GM12878 (cell line): ENCODE data around the gene ZNF513.

Experiments
- BCL11A ChIP-seq: IDR thresholded peaks from 2 replicates; pipeline ENCODE4 v1.6.1; 2011; ENCODE audit warnings: low read depth, low read length
- CTCF ChIP-seq, 3 experiments: IDR thresholded peaks in 2 of 3; conservative IDR thresholded peaks in 1 of 3; 2 replicates each; pipeline ENCODE4 v1.5.1; 2011; ENCODE audit warnings: low read depth in 3 of 3, low read length in 3 of 3, mild to moderate bottlenecking in 3 of 3, control low read depth in 2 of 3, moderate library complexity in 2 of 3, inconsistent platforms in 1 of 3, mixed read lengths in 1 of 3; ENCODE audit not compliant: control insufficient read depth in 2 of 3, insufficient read depth in 1 of 3; ENCODE audit errors: extremely low read depth in 1 of 3
- FOXM1 ChIP-seq: IDR thresholded peaks from 2 replicates; pipeline ENCODE4 v1.6.1; 2012; ENCODE audit warnings: low read depth, mild to moderate bottlenecking, inconsistent platforms, low read length, moderate library complexity
- HDAC2 ChIP-seq: fragments of 200-600 bp; sonication (generic); IDR thresholded peaks from 2 replicates; pipeline ENCODE4 v1.6.1; 2017
- JUNB ChIP-seq: IDR thresholded peaks from 2 replicates; pipeline ENCODE4 v1.6.1; 2016; ENCODE audit warnings: antibody characterized with exemption, mild to moderate bottlenecking
- NR2F1 ChIP-seq: fragments of 450-650 bp; conservative IDR thresholded peaks from 2 replicates; pipeline ENCODE4 v1.6.1; 2017; ENCODE audit warnings: mild to moderate bottlenecking
- POLR2A ChIP-seq: IDR thresholded peaks from 2 replicates; pipeline ENCODE4 v1.6.1; 2011; ENCODE audit warnings: low read depth, mild to moderate bottlenecking, low read length
- SMC3 ChIP-seq: IDR thresholded peaks from 2 replicates; pipeline ENCODE4 v1.6.1; 2011; ENCODE audit warnings: low read length, improper control_type of control experiment, borderline replicate concordance
- TF ChIP-seq, protein P1 (sequence below): fragments of 450-650 bp; IDR thresholded peaks from 2 replicates; pipeline ENCODE4 v1.6.1; 2017; ENCODE audit warnings: mild to moderate bottlenecking, moderate library complexity

- TF ChIP-seq FOXM1 = no peak
- no peak for TF ChIP-seq BCL11A
- no peak for TF ChIP-seq CTCF (IDR thresholded peaks at IDR 0.05 in 2 of 3, conservative IDR thresholded peaks at IDR 0.05 in 1 of 3; ENCODE audit: control insufficient read depth in 2 of 3, extremely low read depth in 1 of 3, insufficient read depth in 1 of 3, low read depth in 3 of 3, low read length in 3 of 3)
- no peak for TF ChIP-seq POLR2A
- TF ChIP-seq HDAC2 = no peak
- no peak for TF ChIP-seq NR2F1
- TF ChIP-seq SMC3 = no peak
- TF ChIP-seq, protein P1, sequence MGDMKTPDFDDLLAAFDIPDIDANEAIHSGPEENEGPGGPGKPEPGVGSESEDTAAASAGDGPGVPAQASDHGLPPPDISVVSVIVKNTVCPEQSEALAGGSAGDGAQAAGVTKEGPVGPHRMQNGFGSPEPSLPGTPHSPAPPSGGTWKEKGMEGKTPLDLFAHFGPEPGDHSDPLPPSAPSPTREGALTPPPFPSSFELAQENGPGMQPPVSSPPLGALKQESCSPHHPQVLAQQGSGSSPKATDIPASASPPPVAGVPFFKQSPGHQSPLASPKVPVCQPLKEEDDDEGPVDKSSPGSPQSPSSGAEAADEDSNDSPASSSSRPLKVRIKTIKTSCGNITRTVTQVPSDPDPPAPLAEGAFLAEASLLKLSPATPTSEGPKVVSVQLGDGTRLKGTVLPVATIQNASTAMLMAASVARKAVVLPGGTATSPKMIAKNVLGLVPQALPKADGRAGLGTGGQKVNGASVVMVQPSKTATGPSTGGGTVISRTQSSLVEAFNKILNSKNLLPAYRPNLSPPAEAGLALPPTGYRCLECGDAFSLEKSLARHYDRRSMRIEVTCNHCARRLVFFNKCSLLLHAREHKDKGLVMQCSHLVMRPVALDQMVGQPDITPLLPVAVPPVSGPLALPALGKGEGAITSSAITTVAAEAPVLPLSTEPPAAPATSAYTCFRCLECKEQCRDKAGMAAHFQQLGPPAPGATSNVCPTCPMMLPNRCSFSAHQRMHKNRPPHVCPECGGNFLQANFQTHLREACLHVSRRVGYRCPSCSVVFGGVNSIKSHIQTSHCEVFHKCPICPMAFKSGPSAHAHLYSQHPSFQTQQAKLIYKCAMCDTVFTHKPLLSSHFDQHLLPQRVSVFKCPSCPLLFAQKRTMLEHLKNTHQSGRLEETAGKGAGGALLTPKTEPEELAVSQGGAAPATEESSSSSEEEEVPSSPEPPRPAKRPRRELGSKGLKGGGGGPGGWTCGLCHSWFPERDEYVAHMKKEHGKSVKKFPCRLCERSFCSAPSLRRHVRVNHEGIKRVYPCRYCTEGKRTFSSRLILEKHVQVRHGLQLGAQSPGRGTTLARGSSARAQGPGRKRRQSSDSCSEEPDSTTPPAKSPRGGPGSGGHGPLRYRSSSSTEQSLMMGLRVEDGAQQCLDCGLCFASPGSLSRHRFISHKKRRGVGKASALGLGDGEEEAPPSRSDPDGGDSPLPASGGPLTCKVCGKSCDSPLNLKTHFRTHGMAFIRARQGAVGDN = no peak
- no peak for TF ChIP-seq JUNB
These were observed 17.7 kb downstream of the ZNF513 start for GRCh38 chr2:27362678-27363420.
